Activated T-helper 9 cell treated with anti-CD3 and anti-CD28 coated beads, Interleukin-2, amount 50 U/mL, for 16 hours (primary cell): ENCODE measurements around the gene G6PC1.
"Not testable (repeated sequence)": the region's sequence is repeated elsewhere in the genome, so short reads cannot be mapped to it uniquely, and the experiment has no call there.

Experiments used
- DNase-seq: peaks from one replicate; pipeline ENCODE4 v3.0.0-alpha.2; 2020; ENCODE audit warnings: low read depth

The G6PC1 gene

DNA sequence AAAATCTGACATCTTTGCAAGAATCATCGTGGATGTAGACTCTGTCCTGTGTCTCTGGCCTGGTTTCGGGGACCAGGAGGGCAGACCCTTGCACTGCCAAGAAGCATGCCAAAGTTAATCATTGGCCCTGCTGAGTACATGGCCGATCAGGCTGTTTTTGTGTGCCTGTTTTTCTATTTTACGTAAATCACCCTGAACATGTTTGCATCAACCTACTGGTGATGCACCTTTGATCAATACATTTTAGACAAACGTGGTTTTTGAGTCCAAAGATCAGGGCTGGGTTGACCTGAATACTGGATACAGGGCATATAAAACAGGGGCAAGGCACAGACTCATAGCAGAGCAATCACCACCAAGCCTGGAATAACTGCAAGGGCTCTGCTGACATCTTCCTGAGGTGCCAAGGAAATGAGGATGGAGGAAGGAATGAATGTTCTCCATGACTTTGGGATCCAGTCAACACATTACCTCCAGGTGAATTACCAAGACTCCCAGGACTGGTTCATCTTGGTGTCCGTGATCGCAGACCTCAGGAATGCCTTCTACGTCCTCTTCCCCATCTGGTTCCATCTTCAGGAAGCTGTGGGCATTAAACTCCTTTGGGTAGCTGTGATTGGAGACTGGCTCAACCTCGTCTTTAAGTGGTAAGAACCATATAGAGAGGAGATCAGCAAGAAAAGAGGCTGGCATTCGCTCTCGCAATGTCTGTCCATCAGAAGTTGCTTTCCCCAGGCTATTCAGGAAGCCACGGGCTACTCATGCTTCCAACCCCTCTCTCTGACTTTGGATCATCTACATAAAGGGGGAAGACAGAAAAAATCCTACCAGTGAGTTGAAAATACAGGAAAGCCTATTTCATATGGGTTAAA, at the start of gene G6PC1:
Gene G6PC1, plus strand, starts transcription at position 340 of the 872 bp plus-strand sequence. Its CDS starts 78 bp downstream, at position 418.
- no peak for DNase-seq

GRCh38 chr17:42850954-42851353, 49.6 kb upstream of the G6PC1 start, which contains the start of gene AOC3:
TSS of gene AOC3 (plus strand) at chr17:42851199. CDS start at chr17:42851344, 145 bp downstream.
- no peak for DNase-seq

GRCh38 chr17:42851371-42852240, 49.0 kb upstream of the G6PC1 start:
- DNase-seq, result not testable (repeated sequence)

- DNase-seq, result no peak
Observed at GRCh38 chr17:42852351-42852750, 48.2 kb upstream of the G6PC1 start.

DNA sequence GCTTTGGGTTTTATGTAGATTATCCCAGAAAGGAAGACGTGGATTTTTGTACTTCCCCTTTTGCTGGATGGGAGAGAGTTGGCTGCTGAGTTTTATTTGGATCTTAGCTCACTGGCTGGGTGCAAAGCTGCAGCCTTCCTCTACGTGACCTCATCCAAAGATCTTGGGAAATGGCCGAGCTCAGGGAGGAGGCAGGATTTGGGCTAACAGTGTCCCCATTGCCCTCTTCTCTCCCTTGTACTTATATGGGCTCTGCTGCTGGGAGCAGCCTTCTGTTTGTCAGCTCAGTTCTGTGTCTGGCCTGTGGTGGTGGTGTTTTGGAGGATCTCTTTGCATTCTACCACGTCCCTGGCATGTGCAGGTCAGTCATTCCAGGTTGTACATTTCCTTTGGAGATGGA, 47.6 kb upstream of the G6PC1 start:
- DNase-seq, result no peak

GRCh38 chr17:42853597-42853967, 47.0 kb upstream of the G6PC1 start:
- DNase-seq, result no peak

GRCh38 chr17:42853968-42854790, 46.4 kb upstream of the G6PC1 start:
- DNase-seq, result no peak

- no peak for DNase-seq
Observed at GRCh38 chr17:42855048-42855596, 45.5 kb upstream of the G6PC1 start.

DNA sequence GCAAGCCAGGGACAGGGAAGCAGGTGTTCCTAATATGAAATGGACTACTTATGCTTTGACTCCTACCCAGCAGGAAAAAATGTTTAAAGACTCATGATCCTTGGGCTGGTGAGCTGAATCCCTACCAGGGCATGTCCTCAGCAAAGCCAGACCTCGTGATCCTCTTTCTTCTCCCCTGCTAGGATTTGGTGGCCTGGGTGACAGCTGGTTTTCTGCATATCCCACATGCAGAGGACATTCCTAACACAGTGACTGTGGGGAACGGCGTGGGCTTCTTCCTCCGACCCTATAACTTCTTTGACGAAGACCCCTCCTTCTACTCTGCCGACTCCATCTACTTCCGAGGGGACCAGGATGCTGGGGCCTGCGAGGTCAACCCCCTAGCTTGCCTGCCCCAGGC, 44.5 kb upstream of the G6PC1 start:
- DNase-seq, result not testable (repeated sequence)

- DNase-seq, result not testable (repeated sequence)
Observed at GRCh38 chr17:42856516-42856915, 44.1 kb upstream of the G6PC1 start.

GRCh38 chr17:42857389-42857788, 43.2 kb upstream of the G6PC1 start:
- DNase-seq, result no peak

DNA sequence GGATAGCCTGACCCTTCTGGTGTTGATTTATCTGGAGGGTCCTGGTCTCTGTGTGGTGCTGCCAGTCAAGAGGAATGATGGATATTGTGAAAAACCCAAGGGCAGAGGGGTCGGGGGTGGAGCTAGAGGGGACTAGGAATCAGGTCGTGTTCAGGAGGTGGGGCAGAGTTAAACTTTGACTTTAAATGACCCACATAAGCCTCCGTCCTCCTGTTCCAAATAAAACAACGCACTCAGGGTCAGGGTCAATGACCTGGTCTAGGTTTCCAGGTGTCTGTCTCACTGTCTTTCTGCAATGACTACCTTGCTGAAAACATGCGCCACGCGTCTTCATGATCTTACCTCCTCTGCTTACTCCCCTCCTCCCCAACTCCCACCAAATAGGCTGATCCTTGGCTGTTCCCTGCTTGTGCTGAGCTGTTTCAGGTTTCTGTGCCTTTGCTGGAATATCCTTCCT, 34.9 kb upstream of the G6PC1 start:
- no peak for DNase-seq

- DNase-seq, result no peak
Observed at GRCh38 chr17:42866216-42866615, 34.4 kb upstream of the G6PC1 start.

DNA sequence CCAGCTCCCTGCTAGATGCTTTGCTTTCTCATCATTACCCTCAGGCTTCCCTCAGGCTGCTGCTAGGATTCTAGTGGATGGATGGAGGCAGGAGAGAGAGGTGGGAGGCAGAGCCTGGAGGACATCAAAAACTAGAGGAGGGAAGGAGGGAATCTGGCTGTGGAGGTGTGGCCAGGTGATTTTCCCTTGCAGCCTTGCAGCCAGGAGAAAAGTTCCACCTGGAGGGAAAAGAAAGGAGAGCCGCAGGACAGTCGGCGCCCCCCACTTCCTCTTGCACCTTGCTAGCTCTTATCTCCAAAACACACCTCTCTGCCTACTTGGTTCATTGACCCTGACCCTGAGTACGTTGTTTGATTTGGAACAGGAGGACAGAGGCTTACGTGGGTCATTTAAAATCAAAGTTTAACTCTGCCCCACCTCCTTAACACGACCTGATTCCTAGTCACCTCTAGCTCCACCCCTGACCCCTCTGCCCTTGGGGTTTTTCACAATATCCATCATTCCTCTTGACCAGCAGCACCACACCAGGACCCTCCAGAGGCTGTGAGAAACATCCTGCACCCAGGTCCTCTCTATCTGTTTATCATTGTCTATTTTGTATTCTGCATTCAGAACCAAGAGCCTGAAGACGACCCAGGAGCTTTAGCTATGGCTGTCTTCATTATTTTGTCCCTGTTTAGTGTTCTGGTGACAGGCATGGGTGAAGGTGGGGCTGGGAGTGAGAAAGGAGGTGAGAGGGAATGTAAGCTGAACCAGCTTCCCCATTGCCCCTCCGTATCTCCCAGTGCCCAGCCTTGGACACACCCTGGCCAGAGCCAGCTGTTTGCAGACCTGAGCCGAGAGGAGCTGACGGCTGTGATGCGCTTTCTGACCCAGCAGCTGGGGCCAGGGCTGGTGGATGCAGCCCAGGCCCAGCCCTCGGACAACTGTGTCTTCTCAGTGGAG, 33.7 kb upstream of the G6PC1 start:
- DNase-seq, result no peak

GRCh38 chr17:42867694-42868261, 32.8 kb upstream of the G6PC1 start:
- DNase-seq, result not testable (repeated sequence)

GRCh38 chr17:42868338-42868737, 32.3 kb upstream of the G6PC1 start:
- no peak for DNase-seq

- DNase-seq, result no peak
Observed at GRCh38 chr17:42871647-42872046, 29.0 kb upstream of the G6PC1 start.

DNA sequence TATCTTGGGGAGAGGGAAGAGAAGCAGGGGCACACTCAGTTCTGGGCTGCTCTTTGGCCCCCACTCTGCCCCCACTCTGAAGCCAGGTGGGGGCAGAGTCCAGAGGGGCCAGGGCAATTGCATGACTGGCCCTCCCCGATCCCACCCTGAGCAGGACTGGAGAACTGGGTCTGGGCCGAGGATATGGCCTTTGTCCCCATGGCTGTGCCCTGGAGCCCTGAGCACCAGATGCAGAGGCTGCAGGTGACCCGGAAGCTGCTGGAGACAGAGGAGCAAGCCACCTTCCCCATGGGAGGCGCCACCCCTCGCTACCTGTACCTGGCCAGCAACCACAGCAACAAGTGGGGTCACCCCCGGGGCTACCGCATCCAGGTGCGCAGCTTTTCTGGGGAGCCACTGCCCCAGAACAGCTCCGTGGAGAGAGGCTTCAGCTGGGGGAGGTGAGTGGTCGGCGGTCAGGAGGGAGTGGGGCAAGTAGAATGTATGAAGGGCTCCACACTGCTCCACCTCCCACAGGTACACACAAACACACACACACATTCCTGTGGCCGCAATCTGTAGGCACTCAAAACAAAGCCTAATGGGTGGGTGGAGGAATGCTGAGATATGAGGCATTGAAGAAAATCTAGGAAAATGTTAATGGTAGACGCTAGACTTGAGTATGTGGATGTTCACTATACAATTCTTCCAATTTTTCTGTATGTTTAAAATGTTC, 28.2 kb upstream of the G6PC1 start:
- DNase-seq, result no peak

GRCh38 chr17:42873315-42873714, 27.3 kb upstream of the G6PC1 start:
- DNase-seq, result no peak
